SJSA1 (cell line): ENCODE data around the gene TNFAIP8L1. TPM values are rescaled to one million over a fixed set of nuclear protein-coding genes. Genes with fewer than 3 reads are reported as not detected.

Experiments used
- DNase-seq, 2 experiments: peaks; one replicate each; pipeline ENCODE4 v3.0.0-alpha.2; 2015 to 2020; ENCODE audit warnings: low spot score in 2 of 2, low read depth in 1 of 2
- H3K27ac ChIP-seq: fragments of 250-450 bp; sonication (Bioruptor Pico); 2 replicates; pipeline ENCODE4 v1.5.1; 2020; ENCODE audit warnings: mild to moderate bottlenecking, moderate library complexity
- H3K27me3 ChIP-seq: fragments of 250-450 bp; sonication (Bioruptor Pico); replicated peaks from 2 replicates; pipeline ENCODE4 v1.5.1; 2020; ENCODE audit warnings: mild to moderate bottlenecking, moderate library complexity
- H3K36me3 ChIP-seq: fragments of 250-450 bp; sonication (Bioruptor Pico); 2 replicates; pipeline ENCODE4 v1.5.1; 2020; ENCODE audit warnings: mild to moderate bottlenecking
- H3K4me1 ChIP-seq: fragments of 250-450 bp; sonication (Bioruptor Pico); replicated peaks from 2 replicates; pipeline ENCODE4 v1.6.1; 2021; ENCODE audit warnings: mild to moderate bottlenecking
- H3K4me3 ChIP-seq: fragments of 250-450 bp; sonication (Bioruptor Pico); 2 replicates; pipeline ENCODE4 v1.5.1; 2020; ENCODE audit warnings: mild to moderate bottlenecking
- H3K9me3 ChIP-seq: fragments of 250-450 bp; sonication (Bioruptor Pico); replicated peaks from 2 replicates; pipeline ENCODE4 v1.5.1; 2020; ENCODE audit warnings: mild to moderate bottlenecking
- total RNA-seq: library from RNA; depleted of rRNA; stranded (reverse); fragments of >200 nt; shearing (Covaris generic); gene quantifications from 2 replicates; pipeline ENCODE4 v1.2.3, GENCODE V29; 2014

Gene TNFAIP8L1
- total RNA-seq, 1 experiment from 2014 or later, result 5.0 TPM

- no peak overlapping the region for H3K4me3 ChIP-seq
- peaks cover 21% of the 10 kb centered on the region for H3K27me3 ChIP-seq
- no peak for DNase-seq
- H3K4me1 ChIP-seq, result no peaks in the 10 kb centered on the region
- H3K9me3 ChIP-seq, result no peaks in the 10 kb centered on the region
- no peak overlapping the region for H3K27ac ChIP-seq
- H3K36me3 ChIP-seq, result no peaks in the 10 kb centered on the region
Measured at GRCh38 chr19:4600893-4601292, 38.4 kb upstream of the TNFAIP8L1 start.

- H3K27ac ChIP-seq, result no peak overlapping the region
- no peak overlapping the region for H3K4me3 ChIP-seq
- H3K36me3 ChIP-seq, result no peaks in the 10 kb centered on the region
- DNase-seq, result no peak
- no peaks in the 10 kb centered on the region for H3K9me3 ChIP-seq
- H3K27me3 ChIP-seq, result peaks cover 25% of the 10 kb centered on the region
- H3K4me1 ChIP-seq, result no peaks in the 10 kb centered on the region
Measured at GRCh38 chr19:4602173-4602788, 37.0 kb upstream of the TNFAIP8L1 start.

GRCh38 chr19:4602915-4603314 lies 36.4 kb upstream of the TNFAIP8L1 start:
- H3K36me3 ChIP-seq, result no peaks in the 10 kb centered on the region
- no peak overlapping the region for H3K4me3 ChIP-seq
- DNase-seq, result no peak
- H3K27ac ChIP-seq, result no peak overlapping the region
- peaks cover 26% of the 10 kb centered on the region for H3K27me3 ChIP-seq
- H3K9me3 ChIP-seq, result no peaks in the 10 kb centered on the region
- H3K4me1 ChIP-seq, result no peaks in the 10 kb centered on the region

GRCh38 chr19:4604912-4605311 lies 34.4 kb upstream of the TNFAIP8L1 start:
- no peak for DNase-seq
- no peaks in the 10 kb centered on the region for H3K9me3 ChIP-seq
- peaks cover 22% of the 10 kb centered on the region for H3K27me3 ChIP-seq
- H3K4me3 ChIP-seq, result no peak overlapping the region
- no peak overlapping the region for H3K27ac ChIP-seq
- H3K4me1 ChIP-seq, result no peaks in the 10 kb centered on the region
- H3K36me3 ChIP-seq, result no peaks in the 10 kb centered on the region

GRCh38 chr19:4606181-4606580 lies 33.1 kb upstream of the TNFAIP8L1 start:
- H3K9me3 ChIP-seq, result no peaks in the 10 kb centered on the region

GRCh38 chr19:4606921-4607678 lies 32.2 kb upstream of the TNFAIP8L1 start:
- no peak for DNase-seq
- no peak overlapping the region for H3K4me3 ChIP-seq
- no peak overlapping the region for H3K27ac ChIP-seq
- H3K4me1 ChIP-seq, result no peaks in the 10 kb centered on the region
- H3K27me3 ChIP-seq, result peaks cover 35% of the 10 kb centered on the region
- no peaks in the 10 kb centered on the region for H3K36me3 ChIP-seq
- no peaks in the 10 kb centered on the region for H3K9me3 ChIP-seq

More at GRCh38 chr19:4606181-4606580, 33.1 kb upstream of the TNFAIP8L1 start:
- no peak overlapping the region for H3K27ac ChIP-seq
- H3K4me3 ChIP-seq, result no peak overlapping the region
- peaks cover 33% of the 10 kb centered on the region for H3K27me3 ChIP-seq
- no peaks in the 10 kb centered on the region for H3K36me3 ChIP-seq
- H3K4me1 ChIP-seq, result no peaks in the 10 kb centered on the region
- DNase-seq, result no peak

- Histone ChIP-seq H3K36me3 (no peaks in the 10 kb centered on the region), H3K27ac (no peak overlapping the region)
- DNase-seq, result no peak
Measured at GRCh38 chr19:4609878-4610511, 29.3 kb upstream of the TNFAIP8L1 start.

GRCh38 chr19:4613254-4613751 lies 26.0 kb upstream of the TNFAIP8L1 start:
- DNase-seq, result no peak
- H3K27me3 ChIP-seq, result peaks cover 25% of the 10 kb centered on the region
- no peaks in the 10 kb centered on the region for H3K4me1 ChIP-seq
- no peak overlapping the region for H3K27ac ChIP-seq
- H3K4me3 ChIP-seq, result no peak overlapping the region
- no peaks in the 10 kb centered on the region for H3K36me3 ChIP-seq
- no peaks in the 10 kb centered on the region for H3K9me3 ChIP-seq

More at GRCh38 chr19:4609878-4610511, 29.3 kb upstream of the TNFAIP8L1 start:
- Histone ChIP-seq H3K4me3 (no peak overlapping the region), H3K4me1 (no peaks in the 10 kb centered on the region), H3K9me3 (no peaks in the 10 kb centered on the region), H3K27me3 (peaks cover 38% of the 10 kb centered on the region)

- Histone ChIP-seq H3K36me3 (no peaks in the 10 kb centered on the region), H3K4me1 (no peaks in the 10 kb centered on the region), H3K9me3 (no peaks in the 10 kb centered on the region), H3K4me3 (no peak overlapping the region), H3K27ac (no peak overlapping the region), H3K27me3 (peaks cover 19% of the 10 kb centered on the region; the same call in 1 of the 2 replicates)
- DNase-seq, result no peak
Measured at GRCh38 chr19:4618019-4618418, 21.3 kb upstream of the TNFAIP8L1 start.

- H3K27ac ChIP-seq, result no peak overlapping the region
- no peaks in the 10 kb centered on the region for H3K4me1 ChIP-seq
- peaks cover 19% of the 10 kb centered on the region; the same call in 1 of the 2 replicates for H3K27me3 ChIP-seq
- no peaks in the 10 kb centered on the region for H3K36me3 ChIP-seq
- DNase-seq, result no peak
- no peak overlapping the region for H3K4me3 ChIP-seq
- no peaks in the 10 kb centered on the region for H3K9me3 ChIP-seq
Measured at GRCh38 chr19:4619668-4620294, 19.5 kb upstream of the TNFAIP8L1 start.

- H3K36me3 ChIP-seq, result no peaks in the 10 kb centered on the region
- DNase-seq, result no peak
- no peak overlapping the region for H3K4me3 ChIP-seq
- peaks cover 19% of the 10 kb centered on the region; the same call in 1 of the 2 replicates for H3K27me3 ChIP-seq
- H3K4me1 ChIP-seq, result no peaks in the 10 kb centered on the region
- H3K27ac ChIP-seq, result no peak overlapping the region
- H3K9me3 ChIP-seq, result no peaks in the 10 kb centered on the region
Measured at GRCh38 chr19:4620675-4621074, 18.6 kb upstream of the TNFAIP8L1 start.

GRCh38 chr19:4622695-4623421 lies 16.5 kb upstream of the TNFAIP8L1 start:
- no peak for DNase-seq
- H3K4me1 ChIP-seq, result no peaks in the 10 kb centered on the region
- H3K27ac ChIP-seq, result no peak overlapping the region
- no peaks in the 10 kb centered on the region for H3K36me3 ChIP-seq
- H3K4me3 ChIP-seq, result no peak overlapping the region
- H3K27me3 ChIP-seq, result peaks cover 15% of the 10 kb centered on the region; the same call in 1 of the 2 replicates
- H3K9me3 ChIP-seq, result no peaks in the 10 kb centered on the region

- Histone ChIP-seq H3K4me1 (no peaks in the 10 kb centered on the region), H3K9me3 (no peaks in the 10 kb centered on the region), H3K27ac (no peak overlapping the region), H3K4me3 (no peak overlapping the region), H3K27me3 (peaks cover 15% of the 10 kb centered on the region; the same call in 1 of the 2 replicates), H3K36me3 (no peaks in the 10 kb centered on the region)
- DNase-seq, result no peak
Measured at GRCh38 chr19:4624301-4624700, 15.0 kb upstream of the TNFAIP8L1 start.
